HG02642 (cell line): ENCODE data around the gene SMYD5.
"Not testable (repeated sequence)": the region's sequence is repeated elsewhere in the genome, so short reads cannot be mapped to it uniquely, and the experiment has no call there.

ENCODE experiments used
- ATAC-seq: cut with Tn5 transposase; IDR thresholded peaks from one replicate; pipeline ENCODE4 v1.9.1; 2021; ENCODE audit warnings: mild to moderate bottlenecking; ENCODE audit not compliant: unreplicated experiment, poor library complexity

Gene SMYD5

DNA sequence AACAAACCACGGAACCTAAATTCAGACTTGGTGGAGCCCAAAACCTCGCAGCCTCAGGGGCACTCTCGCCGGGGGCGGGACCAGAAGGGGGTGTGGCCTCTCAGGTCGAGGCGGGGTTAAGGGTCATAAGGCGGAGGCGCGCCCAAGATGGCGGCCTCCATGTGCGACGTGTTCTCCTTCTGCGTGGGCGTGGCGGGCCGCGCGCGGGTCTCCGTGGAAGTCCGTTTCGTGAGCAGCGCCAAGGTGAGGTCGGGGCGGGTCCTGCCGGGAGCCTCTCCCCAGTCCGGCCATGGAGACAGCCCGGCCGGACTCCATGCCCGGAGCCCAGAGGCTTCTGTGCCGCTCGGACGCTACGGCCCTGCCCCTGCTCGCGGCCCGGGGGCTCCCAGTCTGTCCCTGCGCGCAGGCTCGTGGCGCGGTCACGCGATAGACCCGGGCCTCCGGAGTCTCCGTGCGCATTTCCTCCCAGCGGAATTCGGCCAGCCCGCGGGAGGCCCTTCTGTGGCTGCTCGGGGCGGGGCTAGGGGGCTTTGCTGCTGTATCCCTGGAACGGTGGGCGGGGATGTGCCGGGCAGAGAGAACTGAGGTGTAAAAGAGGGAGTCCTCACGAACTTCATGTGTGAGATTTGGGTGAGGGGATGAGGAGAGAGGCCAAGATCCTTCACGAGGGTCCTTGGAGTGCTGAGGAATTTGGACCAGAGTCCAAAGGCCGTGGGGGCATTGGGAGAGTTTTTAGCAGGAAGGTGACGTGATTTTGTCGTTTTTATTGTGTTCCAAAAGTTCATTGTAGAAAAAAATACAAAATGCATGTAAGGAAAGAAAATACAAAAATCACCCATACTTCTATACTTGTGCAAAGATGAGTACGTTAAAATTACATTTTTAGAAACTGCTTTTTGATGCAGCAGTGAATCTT lies at the start of gene SMYD5:
Gene SMYD5, plus strand, starts transcription at position 126 of the 916 bp plus-strand sequence. Its CDS starts 22 bp downstream, at position 148.
- peak; percentile 92 for ATAC-seq

DNA sequence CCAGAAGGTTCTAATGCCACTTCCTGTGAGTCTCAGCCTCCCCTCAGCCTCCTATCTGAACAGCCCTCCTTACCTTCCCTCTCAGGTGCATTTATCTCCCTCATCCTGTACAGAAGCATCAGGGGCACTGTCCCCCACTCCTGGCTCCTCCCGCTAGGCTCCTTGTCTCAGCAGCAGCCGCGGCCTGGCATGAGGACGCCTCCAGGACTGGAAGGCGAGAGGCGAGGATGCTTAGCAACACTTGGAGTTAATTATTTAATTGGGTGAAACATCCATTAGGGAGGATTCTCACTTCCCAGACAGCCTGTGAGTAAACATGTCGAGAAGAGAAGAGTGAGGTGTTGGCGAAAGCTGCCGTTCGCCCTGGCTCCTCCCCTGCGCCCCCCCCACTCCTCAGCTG lies 48.1 kb upstream of the SMYD5 start:
- ATAC-seq, result not testable (repeated sequence)

DNA sequence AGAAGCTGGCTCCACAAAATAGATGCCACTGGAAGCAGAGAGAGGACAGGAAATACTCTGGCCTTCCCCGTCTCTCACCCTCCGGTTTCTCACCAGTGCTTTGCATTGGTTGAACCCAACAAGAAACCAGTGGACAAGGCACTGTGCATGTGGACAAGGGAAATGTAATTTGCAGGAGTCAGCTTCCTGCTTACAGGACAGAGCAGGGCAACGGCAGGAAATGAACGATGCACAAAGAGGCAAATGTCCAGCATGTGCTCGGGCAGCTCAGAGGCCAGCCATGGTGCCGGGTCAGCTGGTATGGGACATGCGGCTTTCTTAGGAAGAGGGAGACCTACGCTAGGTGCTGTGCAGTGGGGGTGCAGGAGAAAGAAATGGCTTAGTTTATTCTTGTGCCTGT lies 47.2 kb upstream of the SMYD5 start:
- ATAC-seq, result not testable (repeated sequence)

DNA sequence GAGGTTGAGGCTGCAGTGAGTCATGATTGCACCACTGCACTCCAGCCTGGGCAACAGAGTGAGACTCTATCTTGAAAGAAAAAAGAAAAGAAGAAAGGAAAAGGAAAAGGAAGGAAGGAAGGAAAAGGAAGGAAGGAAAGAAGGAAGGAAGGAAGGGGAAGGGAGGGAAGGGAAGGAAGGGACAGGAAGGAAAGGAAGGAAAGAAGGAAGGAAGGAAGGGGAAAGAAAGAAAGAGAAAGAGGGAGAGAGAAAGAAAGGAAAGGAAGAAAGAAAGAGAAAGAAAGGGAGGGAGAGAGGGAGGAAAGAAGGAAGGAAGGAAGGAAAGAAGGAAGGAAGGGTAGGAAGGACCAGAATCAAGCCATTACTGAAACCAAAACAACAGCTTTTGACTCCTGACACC lies 45.7 kb upstream of the SMYD5 start:
- not testable (repeated sequence) for ATAC-seq

DNA sequence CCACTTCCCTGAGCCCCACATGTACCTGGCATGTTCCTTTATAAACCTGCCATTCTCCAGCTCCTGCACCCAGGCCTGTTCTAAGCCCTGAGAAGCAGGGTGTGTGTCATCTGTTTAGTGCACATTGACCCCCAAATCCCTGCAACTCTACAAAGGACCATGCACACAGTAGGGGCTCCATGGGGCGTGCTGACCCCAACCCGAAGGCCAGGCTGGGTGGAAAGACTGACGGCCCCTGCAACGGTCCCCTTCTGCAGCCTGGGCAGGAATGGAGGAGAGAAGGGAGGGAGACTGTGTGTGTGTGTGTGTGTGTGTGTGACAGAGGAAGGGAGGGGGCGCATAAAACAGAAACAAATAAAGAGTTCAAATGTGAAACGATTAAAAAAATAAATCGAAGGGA lies 43.7 kb upstream of the SMYD5 start:
- ATAC-seq, result not testable (repeated sequence)

DNA sequence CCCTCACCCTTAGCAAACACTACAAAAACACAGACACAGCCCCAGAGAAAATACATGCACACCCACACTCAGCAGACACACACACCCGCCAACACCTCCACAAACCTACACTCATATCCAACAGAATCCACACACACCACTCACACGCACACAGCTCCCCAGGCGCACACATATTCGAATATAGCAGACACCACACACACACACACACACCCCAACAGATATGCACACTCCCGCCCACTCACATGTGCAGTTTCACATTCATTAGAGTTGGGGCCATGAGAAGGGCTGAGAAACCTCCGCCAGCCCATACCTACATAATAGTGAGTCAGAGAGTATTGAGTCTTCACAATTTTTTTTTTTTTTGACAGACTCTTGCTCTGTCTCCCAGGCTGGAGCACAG lies 41.1 kb upstream of the SMYD5 start:
- ATAC-seq, result no peak

DNA sequence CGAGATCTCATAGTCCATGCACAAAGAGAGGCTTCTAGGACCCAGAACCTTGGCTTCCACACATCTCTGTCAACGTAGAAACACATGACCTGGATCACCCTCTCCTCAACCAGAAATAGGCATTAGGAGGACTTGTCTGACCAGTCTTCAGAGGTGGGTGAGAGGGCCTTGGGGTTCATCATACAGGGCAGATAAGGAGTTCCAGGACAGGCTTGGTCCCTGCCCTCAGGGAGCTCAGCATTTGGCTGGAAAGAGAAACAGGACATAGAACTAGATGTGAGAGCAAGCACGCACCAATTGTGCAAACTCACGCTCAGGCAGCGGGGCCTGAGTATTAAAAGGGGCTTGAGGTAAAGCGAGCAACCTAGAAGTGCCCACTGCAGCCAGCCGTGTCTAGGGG lies 40.3 kb upstream of the SMYD5 start:
- no peak for ATAC-seq

DNA sequence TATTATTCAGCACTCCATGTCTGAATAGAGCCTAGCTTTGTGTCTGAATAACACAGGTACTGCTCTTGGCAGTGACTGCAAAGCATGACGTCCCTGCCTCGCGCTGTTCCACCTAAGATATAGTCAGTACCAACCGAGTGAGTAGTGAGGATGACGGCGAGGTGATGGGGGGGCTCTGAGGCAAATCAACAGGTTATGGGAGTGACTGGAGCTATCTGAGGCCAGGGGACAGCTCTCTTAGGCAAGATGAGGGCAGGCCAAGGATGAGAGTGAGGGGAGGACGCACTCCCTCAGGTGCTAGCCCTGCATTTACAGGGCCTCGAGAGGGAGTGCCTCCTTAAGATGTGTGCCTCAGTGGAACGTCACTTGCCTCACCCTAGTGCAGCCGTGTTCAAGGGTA lies 39.8 kb upstream of the SMYD5 start:
- ATAC-seq, result no peak

DNA sequence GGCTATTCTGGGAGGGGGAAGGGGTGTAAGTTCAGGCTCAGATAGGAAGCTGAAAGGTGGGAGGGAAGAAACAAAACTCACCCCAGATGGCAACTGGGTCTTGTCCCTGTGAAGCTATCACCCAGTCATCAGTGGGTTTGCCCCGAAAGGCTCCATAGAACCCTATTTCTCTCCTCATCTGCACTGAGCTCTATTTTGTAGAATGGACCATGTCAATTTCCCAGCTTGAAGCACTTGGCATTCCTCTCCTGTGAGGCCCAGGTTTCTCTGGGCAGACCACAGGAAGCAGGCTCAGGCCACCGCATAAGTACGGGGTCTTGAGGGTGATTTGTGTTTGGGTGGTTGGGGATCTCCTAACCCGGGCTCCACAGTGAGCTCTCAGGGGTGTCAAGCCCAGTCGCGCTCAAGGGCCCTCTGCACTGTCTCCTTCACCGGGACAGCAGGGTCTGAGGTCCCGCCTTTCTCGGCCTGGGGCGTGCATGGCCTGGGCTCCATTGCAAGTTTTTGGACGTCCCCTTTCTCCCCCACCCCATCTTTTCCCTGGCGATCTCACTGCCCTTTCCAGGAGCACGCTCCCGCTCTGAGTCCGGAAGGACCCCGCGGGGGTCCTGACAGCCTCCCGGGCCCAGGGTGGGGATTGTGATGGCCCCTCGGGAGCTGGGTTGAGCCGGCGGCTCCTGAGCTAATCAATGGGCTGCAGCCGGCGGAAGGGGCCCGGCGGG lies 38.9 kb upstream of the SMYD5 start:
- no peak for ATAC-seq

DNA sequence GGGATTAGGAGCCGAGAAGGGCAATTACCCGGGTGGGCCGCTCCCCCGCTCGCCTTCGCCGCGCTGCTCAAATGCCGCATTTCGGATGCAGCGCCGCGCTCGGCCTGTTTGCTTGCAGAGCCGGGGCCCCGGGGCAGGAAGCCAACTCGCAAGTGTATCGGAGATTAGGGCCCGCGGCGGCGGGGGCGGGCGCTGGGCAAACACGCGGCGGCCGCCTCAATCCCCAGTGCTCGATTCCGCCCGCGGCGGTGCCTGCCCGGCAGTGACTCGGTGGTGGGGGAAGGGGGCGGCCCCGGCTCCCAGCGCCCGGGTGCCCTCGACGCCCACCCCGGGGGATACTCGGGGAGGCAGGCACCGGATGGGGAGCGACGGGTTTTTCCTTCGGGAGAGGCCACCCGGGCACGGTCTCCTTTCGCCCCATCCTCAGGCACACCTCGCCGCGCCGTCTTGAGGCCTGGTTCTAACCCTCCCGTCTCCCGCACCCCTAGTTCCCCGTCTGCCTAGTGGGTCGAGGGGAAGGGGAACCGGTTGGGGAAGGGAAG lies 38.3 kb upstream of the SMYD5 start:
- peak; percentile 37 for ATAC-seq

DNA sequence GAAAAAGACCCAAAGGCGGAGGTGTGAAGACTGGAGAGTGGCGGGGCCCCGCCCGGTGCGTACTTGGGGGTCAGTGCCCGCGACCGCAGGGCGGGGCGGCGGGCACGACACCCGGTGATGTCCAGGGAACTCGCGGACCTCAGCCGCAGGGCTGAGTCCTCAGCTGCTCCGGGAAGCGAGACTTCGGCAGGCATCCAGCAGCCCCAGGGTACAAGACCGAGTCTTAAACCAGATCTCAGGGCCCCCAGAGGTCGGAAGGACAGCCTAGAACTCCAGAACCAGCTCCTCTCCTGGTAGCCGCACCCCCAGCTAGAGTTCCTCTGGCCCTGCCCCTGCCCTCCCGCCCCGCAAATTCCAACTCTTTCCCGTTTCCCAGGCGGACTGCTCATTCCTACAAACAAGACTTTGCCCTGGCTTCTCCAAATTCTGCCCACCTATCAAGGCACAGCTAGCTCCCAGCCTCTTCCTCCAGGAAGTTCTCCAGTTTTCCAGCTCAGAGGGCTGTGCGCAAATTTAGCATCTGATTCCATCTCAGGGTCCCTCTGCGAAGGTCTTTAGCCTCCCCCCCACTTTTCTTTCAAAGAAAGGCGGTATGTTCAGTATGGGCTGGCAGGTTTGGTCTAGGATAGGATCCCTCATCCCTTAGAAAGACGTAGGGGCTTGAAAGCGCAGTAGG lies 37.7 kb upstream of the SMYD5 start:
- ATAC-seq, result peak; percentile 9

DNA sequence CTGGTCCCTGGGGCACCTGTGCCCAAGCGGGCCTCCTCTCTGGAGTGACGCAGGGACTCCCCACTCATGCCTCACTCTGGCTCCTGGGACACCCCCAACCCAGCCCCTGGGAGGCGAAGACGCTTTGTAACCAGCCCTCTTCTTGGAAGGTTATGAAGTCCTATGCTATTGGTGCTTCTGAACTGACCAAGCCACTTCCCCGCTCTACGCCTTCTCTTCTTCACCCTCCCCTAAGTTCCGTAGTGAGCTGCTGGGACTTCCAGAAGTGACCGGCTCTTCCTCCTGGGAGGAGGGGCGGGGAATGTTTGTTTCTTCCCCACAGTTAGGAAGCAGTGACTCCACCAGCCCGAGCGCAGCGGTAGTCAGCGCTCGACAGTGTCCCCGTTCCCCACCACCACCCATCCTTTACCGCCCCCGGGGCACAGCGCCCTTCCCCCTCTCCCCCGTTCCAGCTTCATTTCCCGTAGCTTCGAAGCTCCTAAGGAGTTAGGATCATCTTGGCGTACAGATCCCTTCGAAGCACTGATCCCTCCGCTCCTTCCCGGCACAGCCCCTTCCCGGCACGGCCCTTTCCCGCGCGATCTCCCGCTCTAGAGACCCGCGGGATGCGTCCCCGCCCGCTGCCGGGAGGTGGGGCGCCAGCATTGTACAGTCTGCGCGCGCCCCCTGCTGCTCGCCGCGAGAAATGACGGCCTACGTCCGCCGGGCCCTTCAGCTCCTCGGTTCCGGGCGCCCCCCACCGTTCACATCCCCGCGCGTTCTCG lies 37.0 kb upstream of the SMYD5 start:
- ATAC-seq, result peak; percentile 91

DNA sequence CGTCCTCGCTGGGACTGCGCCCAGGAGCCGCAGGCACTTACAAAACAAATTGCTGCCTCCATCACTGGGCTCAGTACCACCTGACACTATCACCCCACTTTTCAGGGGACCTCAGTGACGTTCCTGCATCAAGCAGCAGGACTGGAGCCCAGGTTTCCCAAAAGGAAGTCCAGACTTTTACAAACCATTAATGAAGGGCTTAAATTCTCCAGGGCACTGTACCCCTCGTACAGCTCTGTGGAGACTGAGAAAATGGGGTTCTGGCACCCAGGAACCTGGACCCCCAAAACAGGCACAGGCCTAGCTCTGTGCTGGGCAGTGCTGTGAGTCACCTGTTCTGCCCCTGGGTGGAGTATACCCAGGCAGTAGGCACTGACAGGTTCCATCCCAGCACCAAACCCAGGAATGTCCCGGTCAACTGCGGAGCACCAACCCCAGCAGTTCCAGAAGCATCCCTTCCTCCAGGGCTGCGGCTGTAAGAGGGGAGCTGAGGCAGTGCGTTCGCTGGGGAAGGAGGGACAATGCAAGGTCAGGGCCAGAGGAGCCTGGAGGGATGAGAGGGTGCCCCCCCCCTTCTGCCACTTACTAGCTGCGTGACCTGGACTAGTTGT lies 36.3 kb upstream of the SMYD5 start:
- peak; percentile 3 for ATAC-seq

DNA sequence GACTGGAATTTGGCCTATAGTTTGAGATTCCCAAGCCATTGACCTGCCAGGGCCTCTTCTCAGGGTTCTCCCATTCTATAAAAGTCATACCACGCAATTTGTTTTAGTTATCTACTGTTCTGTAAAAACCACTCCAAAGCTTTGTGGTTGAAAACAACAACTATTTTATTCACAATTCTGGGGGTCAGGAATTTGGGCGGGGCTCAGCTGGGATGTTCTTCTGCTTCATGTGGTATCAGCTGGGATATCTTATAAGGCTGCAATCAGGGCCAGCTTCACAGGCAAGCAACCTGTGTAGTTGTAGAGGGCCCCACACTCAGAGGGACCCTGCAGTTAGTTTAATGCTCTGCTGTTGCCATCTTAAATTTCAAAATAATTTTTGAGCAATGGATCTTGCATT lies 28.1 kb upstream of the SMYD5 start:
- ATAC-seq, result no peak

DNA sequence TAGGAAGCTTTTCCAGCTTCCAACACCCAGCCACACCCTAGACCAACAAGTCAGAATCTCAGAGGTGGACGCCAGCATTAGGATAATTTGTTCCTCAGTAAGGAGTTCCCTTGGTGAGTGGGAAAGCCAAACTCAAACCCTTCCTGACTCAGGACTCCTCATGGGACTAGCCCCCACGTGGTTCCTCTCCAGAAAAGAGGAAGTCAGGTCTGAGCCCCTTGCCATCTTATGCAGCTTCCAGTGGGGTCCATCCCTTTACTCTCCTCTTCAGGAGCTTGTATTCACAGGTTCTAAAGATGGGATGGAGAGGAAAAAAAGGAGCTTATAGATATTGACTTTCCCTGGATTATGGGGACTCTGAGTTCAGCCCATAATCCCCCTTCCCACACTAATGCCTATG lies 26.5 kb upstream of the SMYD5 start:
- no peak for ATAC-seq

DNA sequence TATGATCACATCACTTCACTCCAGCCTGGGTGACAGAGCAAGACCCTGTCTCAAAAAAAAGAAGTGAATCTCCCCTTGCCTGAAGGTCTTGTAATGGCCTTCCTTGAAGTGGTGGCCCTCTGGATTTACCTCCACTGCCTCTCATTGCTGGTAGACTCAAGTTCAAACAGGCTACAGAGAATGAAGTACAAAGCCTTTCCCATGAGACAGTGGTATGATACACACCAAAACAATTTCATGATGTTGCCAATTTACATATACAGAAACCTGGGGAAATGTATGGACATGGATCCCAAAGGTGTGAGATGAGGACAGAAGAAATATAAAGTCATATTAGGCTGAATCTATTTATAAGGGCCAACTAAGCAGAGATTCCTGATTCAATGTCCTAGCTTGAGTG lies 16.5 kb upstream of the SMYD5 start:
- ATAC-seq, result no peak

DNA sequence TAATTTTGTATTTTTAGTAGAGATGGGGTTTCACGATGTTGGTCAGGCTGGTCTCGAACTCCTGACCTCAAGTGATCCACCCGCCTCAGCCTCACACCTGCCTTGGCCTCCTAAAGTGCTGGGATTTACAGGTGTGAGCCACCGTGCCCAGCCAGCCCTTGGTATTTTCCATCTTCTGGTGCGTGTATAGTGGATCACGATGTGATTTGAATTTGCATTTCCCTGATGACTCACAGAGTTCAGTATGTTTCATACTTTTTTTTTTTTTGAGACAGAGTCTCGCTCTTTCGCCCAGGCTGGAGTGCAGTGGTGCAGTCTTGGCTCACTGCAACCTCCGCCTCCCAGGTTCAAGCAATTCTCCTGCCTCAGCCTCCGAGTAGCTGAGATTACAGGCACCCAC lies 13.8 kb upstream of the SMYD5 start:
- not testable (repeated sequence) for ATAC-seq

DNA sequence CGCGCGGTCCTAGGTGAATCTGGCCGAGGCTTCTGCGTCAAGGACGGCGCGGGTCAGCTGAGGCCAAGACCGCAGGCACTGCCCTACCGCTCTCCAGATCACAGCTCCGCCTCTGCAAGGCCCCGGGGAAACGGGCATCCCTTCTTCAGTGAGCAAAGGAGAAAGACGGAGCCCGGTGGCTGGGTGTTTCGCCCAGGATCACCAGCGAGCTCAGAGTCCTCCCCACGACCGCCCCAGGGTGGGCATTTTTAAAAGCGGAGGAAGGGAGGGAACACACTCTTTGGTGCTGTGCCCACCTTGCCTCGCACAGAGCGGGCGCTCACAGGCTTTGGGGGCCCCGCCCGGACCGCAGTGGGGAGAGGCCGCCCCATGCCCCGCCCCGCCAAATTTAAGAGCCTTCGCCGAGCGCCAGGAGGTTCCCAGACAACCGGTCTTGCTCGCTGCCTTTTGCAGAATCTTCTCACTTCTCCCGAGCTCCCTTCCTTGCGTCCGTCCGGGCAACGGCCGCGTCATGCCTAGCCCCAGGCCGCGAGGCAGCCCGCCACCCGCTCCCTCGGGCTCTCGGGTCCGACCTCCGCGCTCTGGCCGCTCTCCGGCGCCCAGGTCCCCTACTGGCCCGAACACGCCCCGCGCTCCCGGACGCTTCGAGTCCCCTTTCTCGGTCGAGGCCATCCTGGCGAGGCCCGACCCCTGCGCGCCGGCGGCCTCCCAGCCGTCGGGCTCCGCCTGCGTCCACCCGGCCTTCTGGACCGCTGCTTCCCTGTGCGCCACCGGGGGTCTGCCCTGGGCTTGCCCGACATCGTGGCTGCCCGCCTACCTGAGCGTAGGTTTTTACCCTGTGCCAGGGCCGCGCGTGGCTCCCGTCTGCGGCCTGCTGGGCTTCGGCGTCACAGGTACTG lies 11.6 kb upstream of the SMYD5 start, which contains the start of gene NOTO:
Gene NOTO, plus strand, starts transcription at position 419 of the 899 bp plus-strand sequence. Its CDS starts 93 bp downstream, at position 512.
- ATAC-seq, result no peak
